GM21528 (cell line): ENCODE measurements around the gene DNAJC10.

Experiments
- ATAC-seq: cut with Tn5 transposase; IDR thresholded peaks from one replicate; pipeline ENCODE4 v1.9.1; 2021; ENCODE audit warnings: mild to moderate bottlenecking, moderate library complexity; ENCODE audit not compliant: unreplicated experiment, low FRiP score

Gene DNAJC10

GRCh38 chr2:182831101-182831500 lies 115.0 kb downstream of the DNAJC10 start:
- no peak for ATAC-seq

GRCh38 chr2:182831921-182832320 lies 115.9 kb downstream of the DNAJC10 start:
- no peak for ATAC-seq

GRCh38 chr2:182833084-182833854 lies 117.2 kb downstream of the DNAJC10 start:
- ATAC-seq = no peak

GRCh38 chr2:182834293-182834692 lies 118.2 kb downstream of the DNAJC10 start:
- ATAC-seq = no peak

GRCh38 chr2:182836451-182836850 lies 120.4 kb downstream of the DNAJC10 start:
- ATAC-seq = no peak
